Measurements from ENCODE around the gene RFTN1.

The RFTN1 gene

GRCh38 chr3:16485395-16485992 is 28.0 kb downstream of the RFTN1 start:
- no peak for DNase-seq

DNA sequence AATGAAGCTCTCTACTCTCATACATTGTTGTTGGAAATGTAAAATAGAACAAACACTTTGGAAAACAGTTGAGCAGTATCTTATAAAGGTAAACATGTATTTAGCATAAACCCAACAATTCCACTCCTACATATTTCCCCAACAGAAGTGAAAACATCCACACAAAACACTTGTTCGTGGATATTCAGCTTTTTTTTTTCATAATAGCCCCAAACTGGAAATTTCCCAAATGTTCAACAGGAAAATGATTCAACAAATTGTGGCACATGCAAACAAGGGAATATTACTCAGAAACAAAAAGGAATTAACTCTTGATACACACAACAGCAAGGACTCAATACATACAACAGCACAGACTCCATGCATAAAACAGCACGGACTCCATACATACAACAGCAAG is 28.5 kb downstream of the RFTN1 start:
- DNase-seq, result no peak

GRCh38 chr3:16484216-16484615 is 29.3 kb downstream of the RFTN1 start:
- DNase-seq, result peak; percentile 98

- no peak for DNase-seq
Observed at GRCh38 chr3:16482770-16483531, 30.5 kb downstream of the RFTN1 start.

DNA sequence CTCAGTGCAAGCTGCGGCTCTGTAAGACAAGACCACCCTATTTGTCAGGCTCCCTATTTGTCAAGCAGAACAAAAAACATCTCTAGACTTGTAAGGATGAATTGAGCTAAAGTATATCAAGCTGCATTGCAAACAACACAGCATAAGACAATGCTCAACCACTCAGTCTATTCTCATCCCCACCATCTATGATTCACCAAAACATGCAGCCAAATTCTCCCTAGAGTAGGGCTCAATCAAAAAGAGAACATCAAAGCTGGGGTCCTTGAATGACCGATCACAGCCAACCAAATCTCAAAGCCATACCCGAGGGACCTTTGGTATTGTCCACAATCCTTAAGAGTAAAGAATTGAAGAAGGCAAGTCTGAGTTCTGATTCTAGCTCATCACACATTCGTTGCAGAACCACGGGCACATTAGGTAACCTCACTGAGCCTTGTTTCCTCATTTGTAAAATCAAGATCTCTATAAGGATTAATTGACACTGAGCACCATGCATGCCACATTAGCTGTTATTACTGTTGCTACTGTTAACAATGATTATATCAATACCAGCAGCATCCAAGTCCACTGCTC is 31.2 kb downstream of the RFTN1 start:
- no peak for DNase-seq

DNA sequence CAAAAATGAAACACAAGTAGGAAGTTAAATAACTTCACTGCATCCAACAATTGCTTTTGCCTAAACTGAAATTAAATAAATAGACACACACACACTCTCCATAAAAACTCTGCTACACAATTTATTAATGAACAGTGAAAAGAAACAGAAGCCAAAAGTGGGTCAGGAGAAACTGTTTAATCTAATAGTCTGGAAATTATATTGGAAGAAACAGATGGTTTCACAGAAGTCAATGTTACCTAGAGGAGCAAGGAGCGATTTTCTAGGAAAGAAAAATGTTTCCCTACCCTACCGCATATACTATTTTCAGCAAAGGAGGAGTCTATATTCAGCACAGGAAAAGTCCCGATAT is 32.0 kb downstream of the RFTN1 start:
- DNase-seq, result no peak

- DNase-seq, result peak; percentile 73
Observed at GRCh38 chr3:16480861-16481545, 32.5 kb downstream of the RFTN1 start.

DNA sequence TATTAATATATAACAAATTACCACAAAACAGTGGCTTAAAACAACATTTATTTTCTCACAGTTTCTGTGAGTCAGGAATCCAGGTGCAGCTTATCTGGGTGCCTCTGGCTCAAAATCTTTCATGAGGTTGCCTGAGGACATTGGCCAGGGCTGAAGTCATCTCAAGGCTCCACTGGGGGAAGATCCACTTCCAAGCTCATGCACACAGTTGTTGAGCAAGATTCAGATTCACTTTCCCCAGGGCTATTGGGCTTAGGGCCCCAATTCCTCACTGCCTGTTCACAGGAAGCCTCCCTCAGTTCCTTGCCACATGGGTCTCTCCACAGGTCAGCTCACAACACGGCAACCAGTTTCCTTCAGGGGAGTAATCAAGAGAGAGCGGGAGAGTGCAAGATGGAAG is 35.0 kb downstream of the RFTN1 start:
- peak; percentile 57 for DNase-seq

DNA sequence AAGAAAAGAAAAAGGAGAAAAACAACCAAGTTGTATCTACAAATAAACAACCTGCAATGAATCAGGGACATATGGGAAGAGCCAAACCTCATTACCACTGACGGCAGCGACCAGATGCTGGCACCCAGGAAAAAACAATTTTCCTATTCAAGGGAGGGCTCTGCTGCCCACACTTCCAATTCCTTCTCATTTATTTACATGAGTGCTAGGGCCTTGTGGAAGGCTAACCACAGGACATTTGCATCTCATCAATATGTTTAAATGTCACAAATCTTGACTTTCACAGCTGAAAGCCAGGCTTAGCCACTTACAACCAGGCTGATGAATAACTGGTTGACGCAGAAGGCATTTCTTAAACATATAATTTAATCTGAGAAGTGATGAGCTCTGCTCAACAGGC is 36.0 kb downstream of the RFTN1 start:
- peak; percentile 69 for DNase-seq

DNA sequence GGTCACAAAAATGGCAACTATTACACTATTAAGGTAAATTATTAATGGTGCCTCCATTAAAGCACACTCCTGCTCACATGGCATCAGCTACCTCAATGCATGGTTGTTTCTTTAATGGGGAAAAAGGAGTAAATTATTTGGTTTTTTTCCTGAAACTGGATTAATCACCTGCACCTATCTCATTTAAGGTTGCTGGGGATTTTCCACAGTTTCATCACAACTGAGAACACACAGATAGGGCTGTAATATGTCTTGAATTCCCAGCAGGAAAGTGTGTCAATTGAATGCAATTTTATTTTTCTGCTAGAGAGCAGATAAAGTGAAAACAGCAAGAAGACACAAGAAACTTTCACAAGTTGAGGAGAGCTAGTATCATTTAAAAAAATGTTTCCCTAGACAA is 36.4 kb downstream of the RFTN1 start:
- peak; percentile 66 for DNase-seq

GRCh38 chr3:16476636-16477035 is 36.9 kb downstream of the RFTN1 start:
- DNase-seq, result peak; percentile 98

DNA sequence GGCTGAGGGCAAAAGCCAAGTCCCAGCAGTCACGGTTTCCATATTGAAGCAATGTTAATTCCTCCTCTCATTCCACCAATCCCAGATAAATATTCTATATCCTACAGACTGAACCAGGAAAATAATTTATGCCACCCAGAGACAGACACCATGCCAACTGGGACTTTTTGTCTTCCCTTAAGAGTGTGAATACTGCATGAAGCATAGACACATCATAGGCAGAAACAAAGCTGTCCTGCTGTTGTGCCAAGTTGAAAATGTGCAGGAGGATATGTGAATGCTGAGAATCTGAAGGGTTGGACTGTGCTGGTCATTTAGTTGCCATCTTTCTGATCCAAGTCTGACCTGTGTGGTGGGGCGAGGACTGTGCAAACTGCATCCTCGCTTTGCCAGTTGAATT is 37.7 kb downstream of the RFTN1 start:
- no peak for DNase-seq

DNA sequence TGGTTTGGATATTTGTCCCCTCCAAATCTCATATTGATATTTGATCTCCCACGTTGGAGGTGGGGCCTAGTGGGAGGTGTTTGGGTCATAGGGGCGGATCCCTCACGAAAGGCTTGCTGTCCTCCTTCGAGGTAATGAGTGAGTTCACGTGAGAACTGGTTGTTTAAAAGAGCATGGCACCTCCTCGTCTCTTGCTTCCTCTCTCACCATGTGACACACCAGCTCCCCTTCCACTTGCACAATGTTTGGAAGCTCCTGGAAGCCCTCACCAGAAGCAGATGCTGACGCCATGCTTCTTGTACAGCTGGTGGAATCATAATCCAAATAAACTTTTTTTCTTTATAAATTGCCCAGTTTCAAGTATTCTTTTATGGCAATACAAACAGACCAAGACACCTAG is 38.6 kb downstream of the RFTN1 start:
- DNase-seq, result no peak

DNA sequence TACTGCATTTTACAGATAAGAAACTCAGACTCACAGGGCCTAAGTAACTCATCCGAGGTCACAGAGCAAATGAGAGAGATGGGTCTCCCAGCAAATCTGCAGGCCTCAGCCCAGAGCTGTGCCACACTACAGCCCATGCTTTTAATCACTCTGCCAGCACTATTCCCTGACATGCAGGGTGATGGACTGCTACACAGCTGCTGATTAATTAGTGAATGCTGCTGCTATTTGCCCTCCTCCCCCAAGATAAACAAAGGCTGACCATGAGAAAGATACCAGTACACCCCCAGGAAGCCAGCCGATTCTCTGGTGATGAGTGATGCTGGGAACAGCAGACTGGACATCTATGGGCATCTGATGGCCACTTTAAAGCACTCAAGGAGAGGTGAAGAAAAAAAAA is 39.3 kb downstream of the RFTN1 start:
- DNase-seq, result no peak

DNA sequence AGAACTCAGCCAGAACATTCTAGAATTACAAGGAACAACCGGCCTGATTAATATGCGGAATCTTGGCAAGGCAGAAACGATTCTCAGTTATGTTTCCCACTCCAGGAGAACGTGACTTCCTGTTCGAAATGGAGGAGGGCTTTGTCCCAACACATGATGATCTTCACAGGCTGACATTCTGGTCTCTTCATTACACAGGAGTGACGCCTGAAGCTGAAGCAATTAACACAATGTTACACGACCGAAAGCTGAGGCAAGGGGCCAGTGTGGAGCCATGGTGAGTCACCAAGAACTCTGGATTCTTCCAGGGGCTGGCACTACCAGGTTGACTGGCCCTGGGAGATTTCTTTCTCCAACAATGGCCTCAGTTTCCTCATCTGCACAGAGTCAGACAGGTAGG is 40.9 kb downstream of the RFTN1 start:
- no peak for DNase-seq

GRCh38 chr3:16471897-16472296 is 41.6 kb downstream of the RFTN1 start:
- no peak for DNase-seq

DNA sequence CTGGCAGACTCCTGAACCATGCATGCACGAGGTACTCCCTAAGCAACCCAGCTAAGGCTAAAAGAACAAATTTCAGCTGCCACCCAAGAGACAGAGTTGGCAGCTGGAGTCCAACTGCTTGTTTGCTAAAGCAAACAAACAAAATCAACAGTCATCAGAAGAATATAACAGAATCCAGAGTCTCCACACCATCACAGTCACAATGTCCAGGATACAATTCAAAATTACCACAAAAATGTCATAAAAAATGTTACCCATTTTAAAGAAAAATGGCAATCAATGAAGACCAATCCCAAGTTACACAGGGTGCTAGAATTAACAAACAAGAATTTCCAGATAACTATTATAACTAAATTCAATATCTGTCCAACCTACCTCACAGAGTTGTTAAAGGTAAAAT is 42.9 kb downstream of the RFTN1 start:
- no peak for DNase-seq

DNA sequence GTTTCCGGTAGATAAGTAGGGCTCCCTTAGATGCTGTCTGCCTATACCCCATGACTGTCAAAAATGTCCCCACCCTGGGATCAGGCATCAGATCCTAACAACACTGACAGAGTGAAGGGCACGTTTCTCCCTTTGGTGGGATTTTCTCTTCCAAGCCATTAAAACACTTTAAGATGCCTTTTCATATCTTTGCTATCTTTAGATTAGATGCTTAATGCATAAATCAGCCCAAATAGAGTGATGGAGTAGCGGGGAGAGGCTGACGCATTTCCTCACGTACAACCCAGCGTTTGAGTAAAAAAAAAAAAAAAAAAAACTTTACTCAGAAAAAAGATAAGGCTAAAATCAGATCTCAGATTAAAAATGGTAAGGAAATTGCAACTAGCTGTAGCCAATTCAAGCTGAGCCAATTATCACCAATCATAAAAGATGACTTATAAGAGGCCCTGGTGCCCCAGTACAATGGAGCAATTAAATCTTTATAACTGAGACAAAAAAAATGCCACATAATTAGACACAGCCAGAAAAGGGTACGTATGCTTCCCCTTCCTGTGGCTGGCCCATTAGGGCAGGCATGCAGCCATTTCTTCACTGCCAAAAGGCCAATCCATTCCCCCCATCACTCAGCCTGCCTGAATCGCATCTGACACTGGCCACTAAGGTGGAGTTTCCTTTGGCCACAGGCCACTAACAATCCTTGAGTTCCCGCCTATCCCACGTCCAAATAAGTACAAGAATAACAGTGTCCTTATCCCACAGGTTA is 45.0 kb downstream of the RFTN1 start:
- no peak for DNase-seq

DNA sequence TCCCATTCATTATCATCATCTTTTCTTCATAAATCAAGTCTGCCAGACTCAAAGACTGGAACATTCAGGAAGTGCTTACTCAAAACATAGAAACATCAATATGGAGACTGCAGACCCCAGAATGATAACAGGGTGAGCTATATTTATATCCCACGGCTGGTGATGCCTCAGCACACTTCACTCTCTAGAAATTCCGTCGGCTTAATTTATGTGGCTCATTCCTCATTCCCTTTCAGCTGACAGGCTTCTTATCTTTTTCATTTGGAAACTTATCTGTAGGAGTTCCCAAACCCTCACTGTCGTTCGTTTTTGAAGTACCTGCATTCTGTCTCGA is 45.5 kb downstream of the RFTN1 start:
- DNase-seq, result no peak

DNA sequence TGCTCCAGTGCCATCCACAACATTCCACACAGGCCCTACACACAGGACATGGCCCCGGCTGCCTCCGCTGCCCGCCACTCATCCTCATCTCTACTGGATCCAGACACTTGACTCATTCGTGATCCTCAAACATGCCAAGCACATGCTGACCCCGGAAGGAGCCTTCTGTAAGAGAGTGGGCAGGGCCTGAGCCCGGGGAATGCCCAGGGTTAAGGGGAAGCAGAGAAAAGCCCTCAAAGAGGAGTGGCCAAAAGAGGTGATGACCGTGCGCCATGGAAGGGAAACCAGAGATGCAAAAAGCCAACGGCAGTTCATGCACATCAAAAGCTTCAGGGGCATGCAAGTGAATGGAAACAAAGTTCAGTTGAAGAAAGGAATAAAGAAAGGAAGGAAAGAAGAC is 46.1 kb downstream of the RFTN1 start:
- DNase-seq, result no peak

GRCh38 chr3:16466822-16467221 is 46.7 kb downstream of the RFTN1 start:
- no peak for DNase-seq

DNA sequence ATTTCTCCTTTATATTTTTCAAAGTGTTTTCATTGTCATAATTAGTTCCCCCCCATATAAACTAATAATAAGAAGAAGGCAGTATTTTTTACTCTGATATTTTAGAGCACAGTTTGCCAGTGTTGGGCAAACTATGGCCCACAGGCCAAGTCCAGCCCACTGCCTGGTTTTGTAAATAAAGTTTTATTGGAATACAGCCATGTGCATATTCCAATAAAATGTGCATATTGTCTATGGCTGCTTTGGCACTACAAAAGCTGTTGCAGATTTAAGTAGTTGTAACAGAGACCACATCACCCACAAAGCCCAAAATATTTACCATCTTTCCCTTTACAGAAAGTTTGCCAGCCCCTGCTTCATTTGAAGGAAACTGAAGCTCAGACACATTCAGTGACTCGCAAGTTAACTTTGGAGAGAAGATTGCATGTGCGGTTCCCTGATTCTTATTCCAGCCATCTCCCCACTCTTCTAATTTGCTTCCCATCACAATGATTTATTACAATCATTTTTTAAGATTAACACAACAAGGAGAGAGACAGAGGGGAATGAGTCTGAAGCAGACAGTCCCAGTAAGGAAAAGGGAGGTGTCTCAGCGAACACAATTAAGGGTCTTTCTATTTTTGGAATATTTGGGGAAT is 48.9 kb downstream of the RFTN1 start:
- peak; percentile 86 for DNase-seq

DNA sequence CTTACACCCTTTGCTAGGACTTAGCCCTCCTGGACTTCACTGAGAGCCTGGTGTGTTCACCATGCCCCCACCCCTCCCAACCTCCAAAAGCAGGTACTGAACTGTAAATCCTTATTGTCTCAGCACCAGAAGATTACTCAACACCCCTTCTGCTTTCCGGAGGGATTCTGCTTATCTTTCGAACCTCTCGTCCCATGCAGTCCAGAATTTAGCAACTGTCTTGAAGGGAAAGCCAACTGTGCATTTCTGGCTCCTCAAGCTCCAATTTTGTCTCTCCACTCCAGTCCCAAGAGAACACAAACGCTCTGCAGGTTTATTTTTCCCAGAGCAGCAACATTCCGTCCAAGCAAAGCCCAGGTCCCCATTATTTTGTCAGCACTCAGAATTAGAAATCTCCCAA is 49.6 kb downstream of the RFTN1 start:
- DNase-seq, result no peak

Measured in fibroblast of skin of right quadriceps (primary cell).